Omental fat pad (tissue), 4 donors: Measurements from ENCODE around the gene MCF2. TPM values are rescaled to one million over a fixed set of nuclear protein-coding genes. Genes with fewer than 3 reads are reported as not detected.

Source experiments
- ATAC-seq: fragments of 150-250 bp; one replicate; pipeline ENCODE4 v1.9.1; 2016; ENCODE audit warnings: mild to moderate bottlenecking, moderate library complexity; ENCODE audit not compliant: low FRiP score
- DNase-seq: peaks from one replicate; pipeline ENCODE4 v3.0.0-alpha.2; 2019; ENCODE audit warnings: low spot score
- CTCF ChIP-seq, 3 donors: fragments of 450-650 bp; IDR thresholded peaks; one replicate each; pipeline ENCODE4 v1.5.1; 2016 to 2017; ENCODE audit warnings: antibody characterized with exemption in 3 of 3, mild to moderate bottlenecking in 3 of 3, moderate library complexity in 2 of 3
- small RNA-seq: library from RNA; depleted of rRNA; stranded (forward); fragments of <200 nt; gene quantifications from one replicate; pipeline ENCODE3, GENCODE V24; 2016
- total RNA-seq, 4 donors: library from RNA; depleted of rRNA; stranded (reverse); fragments of >200 nt; gene quantifications; one replicate each; pipeline ENCODE4 v1.1.0, GENCODE V29; 2016

The MCF2 gene
- total RNA-seq, 4 donors from 2014 or later, result 0.28 to 0.38 TPM; not detected in 2

GRCh38 chrX:139542652-139543051 lies 165.3 kb downstream of the MCF2 start:
- no peak for TF ChIP-seq CTCF (IDR thresholded peaks at IDR 0.05)
- ATAC-seq (no peak), DNase-seq (no peak)

GRCh38 chrX:139538907-139539790 lies 168.8 kb downstream of the MCF2 start:
- DNase-seq, result no peak
- TF ChIP-seq CTCF (IDR thresholded peaks at IDR 0.05), result no peak

GRCh38 chrX:139533444-139533843 lies 174.5 kb downstream of the MCF2 start:
- DNase-seq (no peak), ATAC-seq (no peak)
- TF ChIP-seq CTCF (IDR thresholded peaks at IDR 0.05), result no peak

More at GRCh38 chrX:139538907-139539790, 168.8 kb downstream of the MCF2 start:
- ATAC-seq, result no peak

GRCh38 chrX:139532834-139533233 lies 175.1 kb downstream of the MCF2 start:
- TF ChIP-seq CTCF (IDR thresholded peaks at IDR 0.05), result no peak
- DNase-seq, result no peak
- no peak for ATAC-seq

Small RNAs within 50 kb of the gene (small RNA-seq; reads per million reads assigned to genes)
- gene RF01210, result not detected

Other genes with a start within 250 kb of the MCF2 start
- gene F9, start 177.4 kb downstream of the MCF2 start, total RNA-seq, result not detected
- gene ATP11C, start 224.9 kb upstream of the MCF2 start, total RNA-seq, result 10 to 100 TPM; 23.5 to 41.8 (median 32.5) TPM